A549 (cell line): Measurements from ENCODE around the gene ARRDC5.

ENCODE experiments used
- FOSL2 ChIP-seq, 2 experiments: fragments of 450-650 bp in 1 of 2; fragments of >200 bp in 1 of 2; sonication (Bioruptor Twin) in 1 of 2; formaldehyde crosslinking; IDR thresholded peaks; 2 replicates each; pipeline versions ENCODE4 v1.5.0 to v1.6.1; 2016 to 2020; ENCODE audit warnings: mild to moderate bottlenecking in 1 of 2, moderate library complexity in 1 of 2
- HEYL ChIP-seq: fragments of 250-450 bp; sonication (Bioruptor Pico); IDR thresholded peaks from 2 replicates; pipeline ENCODE4 v1.8.0; 2021; ENCODE audit warnings: mild to moderate bottlenecking, moderate library complexity
- JUNB ChIP-seq: fragments of >200 bp; sonication (Bioruptor Twin); formaldehyde crosslinking; IDR thresholded peaks from 2 replicates; pipeline ENCODE4 v1.6.1; 2016
- MAFK ChIP-seq: fragments of 450-650 bp; IDR thresholded peaks from 2 replicates; pipeline ENCODE4 v1.6.1; 2014; ENCODE audit not compliant: partially characterized antibody
- RCOR1 ChIP-seq: fragments of 150-350 bp; IDR thresholded peaks from 2 replicates; pipeline ENCODE4 v1.6.1; 2014; ENCODE audit warnings: antibody characterized with exemption, low read length, low read depth
- ZNF302 ChIP-seq: fragments of 250-450 bp; sonication (Bioruptor Pico); IDR thresholded peaks from 2 replicates; pipeline ENCODE4 v1.9.0; 2021; ENCODE audit warnings: inconsistent platforms, mild to moderate bottlenecking, moderate library complexity
- TF ChIP-seq, protein P1 (sequence below): fragments of >200 bp; sonication (Bioruptor Twin); formaldehyde crosslinking; IDR thresholded peaks from 3 replicates; pipeline ENCODE4 v1.5.1; 2016
- TF ChIP-seq, protein P2 (sequence below): IDR thresholded peaks from 2 replicates; pipeline ENCODE4 v1.6.1; 2012
- TF ChIP-seq, protein P3 (sequence below): IDR thresholded peaks from 2 replicates; pipeline ENCODE4 v1.6.1; 2012; ENCODE audit warnings: low read depth, borderline replicate concordance
- TF ChIP-seq, protein P4 (sequence below): fragments of 250-450 bp; sonication (Bioruptor Pico); IDR thresholded peaks from 2 replicates; pipeline ENCODE4 v1.5.0; 2021; ENCODE audit warnings: mild to moderate bottlenecking, moderate library complexity, borderline replicate concordance
- TF ChIP-seq, protein P5 (sequence below): fragments of 200-600 bp; sonication (generic); IDR thresholded peaks from 2 replicates; pipeline ENCODE4 v1.6.1; 2016; ENCODE audit warnings: antibody characterized with exemption, mild to moderate bottlenecking, moderate library complexity
- TF ChIP-seq, protein P6 (sequence below): IDR thresholded peaks from 2 replicates; pipeline ENCODE4 v1.6.1; 2012

DNA sequence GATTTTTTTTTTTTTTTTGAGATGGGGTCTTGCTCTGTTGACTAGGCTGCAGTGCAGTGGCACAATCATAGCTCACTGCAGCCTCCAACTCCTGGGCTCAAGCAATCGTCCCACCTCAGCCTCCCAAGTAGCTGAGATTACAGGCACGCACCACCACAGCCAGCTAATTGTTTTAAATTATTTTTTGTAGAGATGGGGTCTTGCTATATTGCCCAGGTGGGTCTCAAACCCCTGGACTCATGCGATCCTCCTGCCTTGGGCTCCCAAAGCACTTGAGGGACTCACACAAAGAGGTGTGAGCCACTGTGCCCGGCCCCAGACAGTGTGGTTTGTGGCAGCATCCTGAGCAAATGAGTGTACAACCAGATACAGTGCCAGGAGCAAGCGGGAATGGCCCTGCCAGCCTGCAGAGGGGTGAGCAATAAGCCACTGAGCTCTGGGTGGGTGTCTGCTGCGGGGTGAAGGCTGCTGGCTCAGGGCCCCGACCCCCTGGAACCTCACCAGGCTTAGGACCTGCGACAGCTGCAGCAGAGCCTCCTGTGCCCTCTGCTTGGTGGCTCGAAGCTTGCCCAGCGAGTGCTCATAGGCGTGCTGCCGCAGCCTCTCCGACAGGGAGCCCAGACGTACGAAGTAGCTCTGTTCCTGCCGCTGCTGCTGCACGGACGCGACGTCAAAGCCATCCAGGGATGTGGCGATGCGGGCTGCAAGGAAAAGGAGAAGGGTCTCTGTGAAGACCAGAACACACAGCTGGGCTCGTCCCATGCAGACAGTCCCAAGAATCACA, 55.3 kb downstream of the ARRDC5 start:
- TF ChIP-seq, protein P1, sequence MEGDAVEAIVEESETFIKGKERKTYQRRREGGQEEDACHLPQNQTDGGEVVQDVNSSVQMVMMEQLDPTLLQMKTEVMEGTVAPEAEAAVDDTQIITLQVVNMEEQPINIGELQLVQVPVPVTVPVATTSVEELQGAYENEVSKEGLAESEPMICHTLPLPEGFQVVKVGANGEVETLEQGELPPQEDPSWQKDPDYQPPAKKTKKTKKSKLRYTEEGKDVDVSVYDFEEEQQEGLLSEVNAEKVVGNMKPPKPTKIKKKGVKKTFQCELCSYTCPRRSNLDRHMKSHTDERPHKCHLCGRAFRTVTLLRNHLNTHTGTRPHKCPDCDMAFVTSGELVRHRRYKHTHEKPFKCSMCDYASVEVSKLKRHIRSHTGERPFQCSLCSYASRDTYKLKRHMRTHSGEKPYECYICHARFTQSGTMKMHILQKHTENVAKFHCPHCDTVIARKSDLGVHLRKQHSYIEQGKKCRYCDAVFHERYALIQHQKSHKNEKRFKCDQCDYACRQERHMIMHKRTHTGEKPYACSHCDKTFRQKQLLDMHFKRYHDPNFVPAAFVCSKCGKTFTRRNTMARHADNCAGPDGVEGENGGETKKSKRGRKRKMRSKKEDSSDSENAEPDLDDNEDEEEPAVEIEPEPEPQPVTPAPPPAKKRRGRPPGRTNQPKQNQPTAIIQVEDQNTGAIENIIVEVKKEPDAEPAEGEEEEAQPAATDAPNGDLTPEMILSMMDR: no peak
- TF ChIP-seq RCOR1: no peak
- TF ChIP-seq JUNB: no peak
- TF ChIP-seq, protein P2, sequence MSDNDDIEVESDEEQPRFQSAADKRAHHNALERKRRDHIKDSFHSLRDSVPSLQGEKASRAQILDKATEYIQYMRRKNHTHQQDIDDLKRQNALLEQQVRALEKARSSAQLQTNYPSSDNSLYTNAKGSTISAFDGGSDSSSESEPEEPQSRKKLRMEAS: no peak
- TF ChIP-seq ZNF302 (CRISPR knock-in tag): no peak
- no peak for TF ChIP-seq MAFK
- TF ChIP-seq HEYL (CRISPR knock-in tag): no peak
- TF ChIP-seq, protein P3, sequence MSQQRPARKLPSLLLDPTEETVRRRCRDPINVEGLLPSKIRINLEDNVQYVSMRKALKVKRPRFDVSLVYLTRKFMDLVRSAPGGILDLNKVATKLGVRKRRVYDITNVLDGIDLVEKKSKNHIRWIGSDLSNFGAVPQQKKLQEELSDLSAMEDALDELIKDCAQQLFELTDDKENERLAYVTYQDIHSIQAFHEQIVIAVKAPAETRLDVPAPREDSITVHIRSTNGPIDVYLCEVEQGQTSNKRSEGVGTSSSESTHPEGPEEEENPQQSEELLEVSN: no peak
- TF ChIP-seq, protein P4, sequence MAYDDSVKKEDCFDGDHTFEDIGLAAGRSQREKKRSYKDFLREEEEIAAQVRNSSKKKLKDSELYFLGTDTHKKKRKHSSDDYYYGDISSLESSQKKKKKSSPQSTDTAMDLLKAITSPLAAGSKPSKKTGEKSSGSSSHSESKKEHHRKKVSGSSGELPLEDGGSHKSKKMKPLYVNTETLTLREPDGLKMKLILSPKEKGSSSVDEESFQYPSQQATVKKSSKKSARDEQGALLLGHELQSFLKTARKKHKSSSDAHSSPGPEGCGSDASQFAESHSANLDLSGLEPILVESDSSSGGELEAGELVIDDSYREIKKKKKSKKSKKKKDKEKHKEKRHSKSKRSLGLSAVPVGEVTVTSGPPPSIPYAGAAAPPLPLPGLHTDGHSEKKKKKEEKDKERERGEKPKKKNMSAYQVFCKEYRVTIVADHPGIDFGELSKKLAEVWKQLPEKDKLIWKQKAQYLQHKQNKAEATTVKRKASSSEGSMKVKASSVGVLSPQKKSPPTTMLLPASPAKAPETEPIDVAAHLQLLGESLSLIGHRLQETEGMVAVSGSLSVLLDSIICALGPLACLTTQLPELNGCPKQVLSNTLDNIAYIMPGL: no peak
- TF ChIP-seq, protein P5, sequence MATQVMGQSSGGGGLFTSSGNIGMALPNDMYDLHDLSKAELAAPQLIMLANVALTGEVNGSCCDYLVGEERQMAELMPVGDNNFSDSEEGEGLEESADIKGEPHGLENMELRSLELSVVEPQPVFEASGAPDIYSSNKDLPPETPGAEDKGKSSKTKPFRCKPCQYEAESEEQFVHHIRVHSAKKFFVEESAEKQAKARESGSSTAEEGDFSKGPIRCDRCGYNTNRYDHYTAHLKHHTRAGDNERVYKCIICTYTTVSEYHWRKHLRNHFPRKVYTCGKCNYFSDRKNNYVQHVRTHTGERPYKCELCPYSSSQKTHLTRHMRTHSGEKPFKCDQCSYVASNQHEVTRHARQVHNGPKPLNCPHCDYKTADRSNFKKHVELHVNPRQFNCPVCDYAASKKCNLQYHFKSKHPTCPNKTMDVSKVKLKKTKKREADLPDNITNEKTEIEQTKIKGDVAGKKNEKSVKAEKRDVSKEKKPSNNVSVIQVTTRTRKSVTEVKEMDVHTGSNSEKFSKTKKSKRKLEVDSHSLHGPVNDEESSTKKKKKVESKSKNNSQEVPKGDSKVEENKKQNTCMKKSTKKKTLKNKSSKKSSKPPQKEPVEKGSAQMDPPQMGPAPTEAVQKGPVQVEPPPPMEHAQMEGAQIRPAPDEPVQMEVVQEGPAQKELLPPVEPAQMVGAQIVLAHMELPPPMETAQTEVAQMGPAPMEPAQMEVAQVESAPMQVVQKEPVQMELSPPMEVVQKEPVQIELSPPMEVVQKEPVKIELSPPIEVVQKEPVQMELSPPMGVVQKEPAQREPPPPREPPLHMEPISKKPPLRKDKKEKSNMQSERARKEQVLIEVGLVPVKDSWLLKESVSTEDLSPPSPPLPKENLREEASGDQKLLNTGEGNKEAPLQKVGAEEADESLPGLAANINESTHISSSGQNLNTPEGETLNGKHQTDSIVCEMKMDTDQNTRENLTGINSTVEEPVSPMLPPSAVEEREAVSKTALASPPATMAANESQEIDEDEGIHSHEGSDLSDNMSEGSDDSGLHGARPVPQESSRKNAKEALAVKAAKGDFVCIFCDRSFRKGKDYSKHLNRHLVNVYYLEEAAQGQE: no peak
- no peak for TF ChIP-seq FOSL2 (IDR thresholded peaks at IDR 0.05)
- no peak for TF ChIP-seq FOSL2 (CRISPR knock-in tag; IDR thresholded peaks at IDR 0.05)
- TF ChIP-seq, protein P6, sequence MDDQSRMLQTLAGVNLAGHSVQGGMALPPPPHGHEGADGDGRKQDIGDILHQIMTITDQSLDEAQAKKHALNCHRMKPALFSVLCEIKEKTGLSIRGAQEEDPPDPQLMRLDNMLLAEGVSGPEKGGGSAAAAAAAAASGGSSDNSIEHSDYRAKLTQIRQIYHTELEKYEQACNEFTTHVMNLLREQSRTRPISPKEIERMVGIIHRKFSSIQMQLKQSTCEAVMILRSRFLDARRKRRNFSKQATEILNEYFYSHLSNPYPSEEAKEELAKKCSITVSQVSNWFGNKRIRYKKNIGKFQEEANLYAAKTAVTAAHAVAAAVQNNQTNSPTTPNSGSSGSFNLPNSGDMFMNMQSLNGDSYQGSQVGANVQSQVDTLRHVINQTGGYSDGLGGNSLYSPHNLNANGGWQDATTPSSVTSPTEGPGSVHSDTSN: no peak
